ENCODE measurements around the gene DHX9. TPM values are rescaled to one million over a fixed set of nuclear protein-coding genes. Genes with fewer than 3 reads are reported as not detected.

The DHX9 gene
- total RNA-seq, 1 experiment from 2014 or later: 180 TPM

DNA sequence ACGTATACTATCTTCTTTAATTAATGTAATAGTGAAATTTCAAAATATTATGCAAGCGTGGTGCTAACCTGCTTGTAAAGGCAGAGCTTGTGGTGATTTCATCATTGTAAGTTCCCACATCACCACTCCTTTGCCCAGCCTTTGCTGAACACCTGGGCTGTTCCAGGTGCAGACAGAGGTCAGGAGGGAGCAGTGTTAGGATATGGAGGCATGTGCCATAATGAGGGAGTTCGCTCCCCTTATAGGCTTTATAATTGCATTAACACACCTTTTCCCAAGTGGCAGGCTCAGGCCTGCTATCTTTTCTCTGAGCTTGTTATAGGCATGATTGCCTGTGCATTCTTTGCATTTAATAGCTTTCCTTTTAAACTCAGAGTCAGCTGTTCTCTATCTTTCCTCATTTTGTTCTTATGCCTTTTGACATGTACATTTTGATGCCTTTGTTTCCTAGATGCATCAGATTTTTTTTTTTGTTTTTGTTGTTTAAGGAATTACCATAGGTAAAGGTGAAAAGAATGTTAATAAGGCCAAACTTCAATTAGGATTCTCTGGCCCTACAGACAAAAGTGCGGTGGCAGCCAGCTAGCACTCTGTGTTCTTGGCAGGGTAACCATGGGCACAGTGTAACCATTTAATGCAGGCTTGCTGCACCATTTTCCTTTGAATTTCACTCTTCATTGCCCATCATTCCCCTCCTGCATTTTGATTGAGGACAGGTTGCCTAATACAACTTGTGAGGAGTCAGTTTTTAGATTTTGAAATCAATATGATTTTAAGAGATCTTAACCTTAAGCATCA is 36.9 kb upstream of the DHX9 start:
- intact Hi-C loops (cut with micrococcal nuclease; ENCODE audit: unreplicated experiment) (no loop called here), in situ Hi-C loops (cut with HindIII; ENCODE audit: low pct_unique_long_range_greater_than_20kb, low sequenced_read_pairs) (no loop called here)
- H3K36me3 ChIP-seq (ENCODE audit: control insufficient read depth, insufficient read depth, low read length): no peaks in the 10 kb centered on the region
- H3K4me1 ChIP-seq (ENCODE audit: control insufficient read depth, insufficient read depth, low read length): no peaks in the 10 kb centered on the region
- no peaks in the 10 kb centered on the region for H3K27me3 ChIP-seq (ENCODE audit: control insufficient read depth, insufficient read depth, low read length)
- ATAC-seq (no peak), DNase-seq (ENCODE audit: low read depth, low spot score) (no peak)
- ChIA-PET POLR2A (interaction anchor here (0.7 kb wide), 1 partner anchor 350 kb away, joined by 3 read pairs; no protein-coding TSS in a partner anchor), CTCF (no interaction called here)
- no TSS peak for BruUV-seq (replicated peaks)
- H3K4me3 ChIP-seq (ENCODE audit: low read depth in 2 of 2, low read length in 2 of 2): no peak overlapping the region
- TF ChIP-seq POLR2AphosphoS5 (IDR thresholded peaks at IDR 0.05; ENCODE audit: low read depth, low read length) (no peak), TCF7L2 (IDR thresholded peaks at IDR 0.05; ENCODE audit: low read depth, low read length) (no peak), SIN3A (IDR thresholded peaks at IDR 0.05; ENCODE audit: borderline replicate concordance, insufficient read depth, low read depth, low read length) (no peak)
- TF ChIP-seq, protein P1, sequence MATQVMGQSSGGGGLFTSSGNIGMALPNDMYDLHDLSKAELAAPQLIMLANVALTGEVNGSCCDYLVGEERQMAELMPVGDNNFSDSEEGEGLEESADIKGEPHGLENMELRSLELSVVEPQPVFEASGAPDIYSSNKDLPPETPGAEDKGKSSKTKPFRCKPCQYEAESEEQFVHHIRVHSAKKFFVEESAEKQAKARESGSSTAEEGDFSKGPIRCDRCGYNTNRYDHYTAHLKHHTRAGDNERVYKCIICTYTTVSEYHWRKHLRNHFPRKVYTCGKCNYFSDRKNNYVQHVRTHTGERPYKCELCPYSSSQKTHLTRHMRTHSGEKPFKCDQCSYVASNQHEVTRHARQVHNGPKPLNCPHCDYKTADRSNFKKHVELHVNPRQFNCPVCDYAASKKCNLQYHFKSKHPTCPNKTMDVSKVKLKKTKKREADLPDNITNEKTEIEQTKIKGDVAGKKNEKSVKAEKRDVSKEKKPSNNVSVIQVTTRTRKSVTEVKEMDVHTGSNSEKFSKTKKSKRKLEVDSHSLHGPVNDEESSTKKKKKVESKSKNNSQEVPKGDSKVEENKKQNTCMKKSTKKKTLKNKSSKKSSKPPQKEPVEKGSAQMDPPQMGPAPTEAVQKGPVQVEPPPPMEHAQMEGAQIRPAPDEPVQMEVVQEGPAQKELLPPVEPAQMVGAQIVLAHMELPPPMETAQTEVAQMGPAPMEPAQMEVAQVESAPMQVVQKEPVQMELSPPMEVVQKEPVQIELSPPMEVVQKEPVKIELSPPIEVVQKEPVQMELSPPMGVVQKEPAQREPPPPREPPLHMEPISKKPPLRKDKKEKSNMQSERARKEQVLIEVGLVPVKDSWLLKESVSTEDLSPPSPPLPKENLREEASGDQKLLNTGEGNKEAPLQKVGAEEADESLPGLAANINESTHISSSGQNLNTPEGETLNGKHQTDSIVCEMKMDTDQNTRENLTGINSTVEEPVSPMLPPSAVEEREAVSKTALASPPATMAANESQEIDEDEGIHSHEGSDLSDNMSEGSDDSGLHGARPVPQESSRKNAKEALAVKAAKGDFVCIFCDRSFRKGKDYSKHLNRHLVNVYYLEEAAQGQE (IDR thresholded peaks at IDR 0.05; ENCODE audit: insufficient read depth in 1 of 2, low read depth in 2 of 2, low read length in 1 of 2): no peak
- TF ChIP-seq, protein P2, sequence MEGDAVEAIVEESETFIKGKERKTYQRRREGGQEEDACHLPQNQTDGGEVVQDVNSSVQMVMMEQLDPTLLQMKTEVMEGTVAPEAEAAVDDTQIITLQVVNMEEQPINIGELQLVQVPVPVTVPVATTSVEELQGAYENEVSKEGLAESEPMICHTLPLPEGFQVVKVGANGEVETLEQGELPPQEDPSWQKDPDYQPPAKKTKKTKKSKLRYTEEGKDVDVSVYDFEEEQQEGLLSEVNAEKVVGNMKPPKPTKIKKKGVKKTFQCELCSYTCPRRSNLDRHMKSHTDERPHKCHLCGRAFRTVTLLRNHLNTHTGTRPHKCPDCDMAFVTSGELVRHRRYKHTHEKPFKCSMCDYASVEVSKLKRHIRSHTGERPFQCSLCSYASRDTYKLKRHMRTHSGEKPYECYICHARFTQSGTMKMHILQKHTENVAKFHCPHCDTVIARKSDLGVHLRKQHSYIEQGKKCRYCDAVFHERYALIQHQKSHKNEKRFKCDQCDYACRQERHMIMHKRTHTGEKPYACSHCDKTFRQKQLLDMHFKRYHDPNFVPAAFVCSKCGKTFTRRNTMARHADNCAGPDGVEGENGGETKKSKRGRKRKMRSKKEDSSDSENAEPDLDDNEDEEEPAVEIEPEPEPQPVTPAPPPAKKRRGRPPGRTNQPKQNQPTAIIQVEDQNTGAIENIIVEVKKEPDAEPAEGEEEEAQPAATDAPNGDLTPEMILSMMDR (IDR thresholded peaks at IDR 0.05): no peak
- no peaks in the 10 kb centered on the region for H3K9me3 ChIP-seq (ENCODE audit: control insufficient read depth, insufficient read depth, low read depth, low read length)
- H3K27ac ChIP-seq (ENCODE audit: low read length): no peak overlapping the region

DNA sequence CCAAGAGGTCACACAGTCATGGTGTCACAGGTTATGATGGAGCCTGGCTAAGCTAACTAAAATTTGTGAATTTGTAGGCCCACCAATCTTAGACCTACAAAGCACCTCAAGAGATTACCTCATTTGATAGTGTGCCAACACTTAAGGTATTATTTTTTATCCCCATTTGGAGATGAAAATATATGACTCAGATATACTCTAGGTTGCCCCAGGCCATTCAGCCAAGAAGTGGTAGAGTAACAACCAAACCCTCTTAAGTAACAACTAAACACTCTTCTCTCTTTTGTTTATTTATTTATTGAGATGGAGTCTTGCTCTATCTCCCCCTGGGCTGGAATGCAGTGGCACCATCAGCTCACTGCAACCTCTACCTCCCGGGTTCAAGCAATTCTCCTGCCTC is 35.3 kb upstream of the DHX9 start:
- POLR2A ChIA-PET: no interaction called here
- TF ChIP-seq SIN3A (IDR thresholded peaks at IDR 0.05; ENCODE audit: borderline replicate concordance, insufficient read depth, low read depth, low read length): no peak
- no peaks in the 10 kb centered on the region for H3K9me3 ChIP-seq (ENCODE audit: control insufficient read depth, insufficient read depth, low read depth, low read length)
- CTCF ChIA-PET: no interaction called here
- ATAC-seq: no peak
- BruUV-seq (replicated peaks): no TSS peak
- intact Hi-C loops (cut with micrococcal nuclease; ENCODE audit: unreplicated experiment): no loop called here
- H3K27ac ChIP-seq (ENCODE audit: low read length): no peak overlapping the region
- no peaks in the 10 kb centered on the region for H3K27me3 ChIP-seq (ENCODE audit: control insufficient read depth, insufficient read depth, low read length)
- no peaks in the 10 kb centered on the region for H3K4me1 ChIP-seq (ENCODE audit: control insufficient read depth, insufficient read depth, low read length)
- no peak for DNase-seq (ENCODE audit: low read depth, low spot score)
- in situ Hi-C loops (cut with HindIII; ENCODE audit: low pct_unique_long_range_greater_than_20kb, low sequenced_read_pairs): no loop called here
- no peak overlapping the region for H3K4me3 ChIP-seq (ENCODE audit: low read depth in 2 of 2, low read length in 2 of 2)
- no peaks in the 10 kb centered on the region for H3K36me3 ChIP-seq (ENCODE audit: control insufficient read depth, insufficient read depth, low read length)

DNA sequence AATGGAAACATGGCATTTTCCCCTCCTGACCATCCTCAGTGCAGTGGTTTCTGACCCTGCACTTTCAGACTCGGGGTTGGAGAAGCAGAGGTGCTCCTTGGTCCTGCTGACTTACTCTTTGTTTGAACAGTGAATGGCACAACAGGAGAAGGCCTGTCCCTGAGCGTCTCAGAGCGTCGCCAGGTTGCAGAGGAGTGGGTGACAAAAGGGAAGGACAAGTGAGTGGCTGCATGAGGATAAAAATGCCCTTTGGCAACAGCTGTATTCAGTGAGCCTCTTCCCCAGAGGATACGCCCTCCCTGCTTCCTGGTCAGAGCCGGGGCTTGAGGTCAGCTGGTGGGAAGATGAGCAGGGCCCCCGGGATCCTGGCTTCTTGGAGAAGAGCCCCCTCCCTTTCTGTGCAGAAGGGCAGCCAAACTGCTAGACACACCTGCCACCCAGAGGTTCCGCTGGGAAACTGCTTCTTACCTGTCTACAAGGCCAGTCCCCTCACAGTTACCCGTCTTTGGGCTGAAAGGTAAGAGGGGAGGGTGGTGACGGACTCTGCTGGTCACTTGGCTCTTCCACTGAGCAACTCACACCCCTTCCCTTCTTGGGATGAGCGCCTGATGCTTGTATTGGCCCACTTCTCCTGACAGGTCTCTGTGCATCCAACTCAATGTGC is 33.0 kb upstream of the DHX9 start:
- Histone ChIP-seq H3K4me1 (ENCODE audit: control insufficient read depth, insufficient read depth, low read length) (no peaks in the 10 kb centered on the region), H3K4me3 (ENCODE audit: low read depth in 2 of 2, low read length in 2 of 2) (no peak overlapping the region), H3K9me3 (ENCODE audit: control insufficient read depth, insufficient read depth, low read depth, low read length) (no peaks in the 10 kb centered on the region), H3K27ac (ENCODE audit: low read length) (no peak overlapping the region), H3K27me3 (ENCODE audit: control insufficient read depth, insufficient read depth, low read length) (no peaks in the 10 kb centered on the region), H3K36me3 (ENCODE audit: control insufficient read depth, insufficient read depth, low read length) (no peaks in the 10 kb centered on the region)
- TF ChIP-seq, protein P2 (IDR thresholded peaks at IDR 0.05): peak; percentile 23
- TF ChIP-seq TCF7L2 (IDR thresholded peaks at IDR 0.05; ENCODE audit: low read depth, low read length) (no peak), POLR2AphosphoS5 (IDR thresholded peaks at IDR 0.05; ENCODE audit: low read depth, low read length) (no peak), SIN3A (IDR thresholded peaks at IDR 0.05; ENCODE audit: borderline replicate concordance, insufficient read depth, low read depth, low read length) (no peak)
- no peak for ATAC-seq
- no peak for DNase-seq (ENCODE audit: low read depth, low spot score)
- intact Hi-C loops (cut with micrococcal nuclease; ENCODE audit: unreplicated experiment) (no loop called here), in situ Hi-C loops (cut with HindIII; ENCODE audit: low pct_unique_long_range_greater_than_20kb, low sequenced_read_pairs) (no loop called here)
- BruUV-seq (replicated peaks): no TSS peak
- CTCF ChIA-PET: no interaction called here
- POLR2A ChIA-PET: no interaction called here

All from Panc1 (cell line).